Mesenchymal stem cell (in vitro differentiated cells and primary cell): ENCODE results near the gene GRK3.
A peak's percentile ranks its signal among the peaks of the same experiment; 100 is the strongest.

ENCODE experiments used
- DNase-seq: peaks from one replicate; pipeline ENCODE4 v3.0.0-alpha.2; 2013
- H2AFZ ChIP-seq: one replicate; pipeline ENCODE4 v1.6.1; 2013; ENCODE audit warnings: low read depth, mild to moderate bottlenecking, control low read depth, inconsistent platforms, low read length, moderate library complexity
- H2AK5ac ChIP-seq: 2 replicates; pipeline ENCODE4 v1.6.1; 2013; ENCODE audit warnings: low read length, moderate library complexity, mild to moderate bottlenecking, inconsistent platforms; ENCODE audit not compliant: severe bottlenecking
- H2BK120ac ChIP-seq: one replicate; pipeline ENCODE4 v1.6.1; 2013; ENCODE audit warnings: low read depth, mild to moderate bottlenecking, inconsistent platforms, low read length, moderate library complexity
- H2BK12ac ChIP-seq, 2 experiments: one replicate each; pipeline ENCODE4 v1.6.1; 2013; ENCODE audit warnings: inconsistent platforms in 2 of 2, low read length in 2 of 2, mild to moderate bottlenecking in 2 of 2, moderate library complexity in 2 of 2, control low read depth in 1 of 2
- H2BK15ac ChIP-seq: one replicate; pipeline ENCODE4 v1.6.1; 2013; ENCODE audit warnings: mild to moderate bottlenecking, low read depth, inconsistent platforms; ENCODE audit not compliant: poor library complexity, severe bottlenecking
- H2BK5ac ChIP-seq: 2 replicates; pipeline ENCODE4 v1.6.1; 2013; ENCODE audit warnings: low read depth, mild to moderate bottlenecking, low read length, control low read depth, inconsistent platforms; ENCODE audit not compliant: poor library complexity, severe bottlenecking
- H3K14ac ChIP-seq, 2 experiments: one replicate each; pipeline ENCODE4 v1.6.1; 2013; ENCODE audit warnings: inconsistent platforms in 2 of 2, low read length in 2 of 2, control low read depth in 1 of 2, mild to moderate bottlenecking in 1 of 2, moderate library complexity in 1 of 2
- H3K18ac ChIP-seq, 2 experiments: one replicate each; pipeline ENCODE4 v1.6.1; 2013; ENCODE audit warnings: inconsistent platforms in 2 of 2, low read length in 2 of 2, control low read depth in 1 of 2, low read depth in 1 of 2, mild to moderate bottlenecking in 1 of 2
- H3K23ac ChIP-seq, 2 experiments: one replicate each; pipeline ENCODE4 v1.6.1; 2013; ENCODE audit warnings: inconsistent platforms in 2 of 2, low read length in 2 of 2, mild to moderate bottlenecking in 2 of 2, moderate library complexity in 2 of 2, control low read depth in 1 of 2
- H3K27ac ChIP-seq: 2 replicates; pipeline ENCODE4 v1.5.1; 2013; ENCODE audit warnings: mild to moderate bottlenecking, moderate library complexity, low read length, control low read depth, inconsistent platforms; ENCODE audit not compliant: poor library complexity, severe bottlenecking
- H3K27me3 ChIP-seq, 2 experiments: 2 replicates each; pipeline versions ENCODE4 v1.6.1 to v1.7.0; 2013; ENCODE audit warnings: low read length in 2 of 2, mild to moderate bottlenecking in 2 of 2, moderate library complexity in 2 of 2, control low read depth in 1 of 2, inconsistent platforms in 1 of 2; ENCODE audit not compliant: control insufficient read depth in 1 of 2, insufficient read depth in 1 of 2
- H3K36me3 ChIP-seq, 2 experiments: 2 replicates each; pipeline versions ENCODE4 v1.6.1 to v1.7.0; 2013; ENCODE audit warnings: low read length in 2 of 2, control low read depth in 1 of 2, inconsistent platforms in 1 of 2, low read depth in 1 of 2, mild to moderate bottlenecking in 1 of 2; ENCODE audit not compliant: insufficient read depth in 2 of 2, control insufficient read depth in 1 of 2
- H3K4ac ChIP-seq, 2 experiments: one replicate each; pipeline ENCODE4 v1.6.1; 2013; ENCODE audit warnings: inconsistent platforms in 2 of 2, low read length in 2 of 2, mild to moderate bottlenecking in 2 of 2, moderate library complexity in 2 of 2, control low read depth in 1 of 2, low read depth in 1 of 2
- H3K4me1 ChIP-seq: 2 replicates; pipeline ENCODE4 v1.6.1; 2013; ENCODE audit warnings: low read depth, low read length, control low read depth; ENCODE audit not compliant: control insufficient read depth, insufficient read depth
- H3K4me2 ChIP-seq: 2 replicates; pipeline ENCODE4 v1.6.1; 2013; ENCODE audit warnings: low read length, mild to moderate bottlenecking, inconsistent platforms; ENCODE audit not compliant: poor library complexity, severe bottlenecking
- H3K4me3 ChIP-seq, 2 experiments: 2 replicates each; pipeline versions ENCODE4 v1.5.1 to v1.7.0; 2013; ENCODE audit warnings: low read length in 2 of 2, mild to moderate bottlenecking in 2 of 2, control low read depth in 1 of 2, low read depth in 1 of 2; ENCODE audit not compliant: insufficient read depth in 1 of 2
- H3K79me1 ChIP-seq: replicated peaks from 2 replicates; pipeline ENCODE4 v1.6.1; 2013; ENCODE audit warnings: mild to moderate bottlenecking, control low read depth, low read length, inconsistent platforms; ENCODE audit not compliant: poor library complexity, severe bottlenecking
- H3K9ac ChIP-seq: 2 replicates; pipeline ENCODE4 v1.7.0; 2013; ENCODE audit warnings: mild to moderate bottlenecking, low read length, moderate library complexity
- H3K9me3 ChIP-seq: 2 replicates; pipeline ENCODE4 v1.7.0; 2013; ENCODE audit warnings: mild to moderate bottlenecking, low read length; ENCODE audit not compliant: control insufficient read depth
- H4K8ac ChIP-seq: one replicate; pipeline ENCODE4 v1.6.1; 2013; ENCODE audit warnings: inconsistent platforms, mild to moderate bottlenecking, low read length, moderate library complexity
- H4K91ac ChIP-seq: one replicate; pipeline ENCODE4 v1.6.1; 2013; ENCODE audit warnings: mild to moderate bottlenecking, low read length, inconsistent platforms
- WGBS: methylation state at CpG from one replicate; pipeline ENCODE4 v1.1.7; 2013; ENCODE audit warnings: mixed read lengths; 5-methylcytosine and 5-hydroxymethylcytosine counted together

Gene GRK3

GRCh38 chr22:25728071-25728470 is 163.6 kb downstream of the GRK3 start:
- Histone ChIP-seq H3K23ac (no peak overlapping the region), H2BK120ac (no peak overlapping the region), H3K36me3 (no peaks in the 10 kb centered on the region), H3K9ac (no peak overlapping the region), H3K14ac (no peak overlapping the region), H2BK12ac (no peak overlapping the region), H3K9me3 (no peaks in the 10 kb centered on the region), H3K79me1 (no peaks in the 10 kb centered on the region), H3K4me1 (no peaks in the 10 kb centered on the region), H3K4me3 (no peak overlapping the region), H4K91ac (no peak overlapping the region), H3K4me2 (no peak overlapping the region), H2AK5ac (no peak overlapping the region), H3K18ac (no peak overlapping the region), H3K27ac (no peak overlapping the region), H2AFZ (no peak overlapping the region), H3K27me3 (peaks cover 9 to 19% of the 10 kb centered on the region in 2 experiments), H4K8ac (no peak overlapping the region), H3K4ac (no peak overlapping the region), H2BK5ac (no peak overlapping the region), H2BK15ac (no peak overlapping the region)
- WGBS: 91% methylated on average over 7 of the region's 7 CpGs
- DNase-seq: no peak

GRCh38 chr22:25729016-25729995 is 164.8 kb downstream of the GRK3 start:
- no peak overlapping the region for H2BK15ac ChIP-seq
- H3K18ac ChIP-seq: no peak overlapping the region
- no peaks in the 10 kb centered on the region for H3K4me1 ChIP-seq
- 85% methylated on average over 17 of the region's 19 CpGs for WGBS
- H4K91ac ChIP-seq: no peak overlapping the region
- H4K8ac ChIP-seq: no peak overlapping the region
- no peak overlapping the region for H2BK12ac ChIP-seq
- H3K9me3 ChIP-seq: no peaks in the 10 kb centered on the region
- H3K23ac ChIP-seq: peak overlapping the region in 1 of 2 experiments; percentile 17
- H3K4me3 ChIP-seq: no peak overlapping the region
- no peak overlapping the region for H2BK5ac ChIP-seq
- H3K9ac ChIP-seq: no peak overlapping the region
- H3K4me2 ChIP-seq: no peak overlapping the region
- H2AK5ac ChIP-seq: no peak overlapping the region
- H3K27ac ChIP-seq: no peak overlapping the region
- H3K36me3 ChIP-seq: no peaks in the 10 kb centered on the region
- no peaks in the 10 kb centered on the region for H3K79me1 ChIP-seq
- DNase-seq: no peak
- H3K27me3 ChIP-seq: peaks cover 12 to 19% of the 10 kb centered on the region in 2 experiments
- no peak overlapping the region for H2AFZ ChIP-seq
- no peak overlapping the region for H3K4ac ChIP-seq
- H3K14ac ChIP-seq: peak overlapping the region in 1 of 2 experiments; percentile 22
- no peak overlapping the region for H2BK120ac ChIP-seq

- H3K79me1 ChIP-seq: no peaks in the 10 kb centered on the region
- H2AK5ac ChIP-seq: no peak overlapping the region
- no peak overlapping the region for H3K4me3 ChIP-seq
- H3K4ac ChIP-seq: no peak overlapping the region
- no peak overlapping the region for H2BK15ac ChIP-seq
- H3K4me2 ChIP-seq: no peak overlapping the region
- no peaks in the 10 kb centered on the region for H3K9me3 ChIP-seq
- H3K4me1 ChIP-seq: no peaks in the 10 kb centered on the region
- H3K27me3 ChIP-seq: peaks cover 8 to 20% of the 10 kb centered on the region in 2 experiments
- no peak overlapping the region for H3K23ac ChIP-seq
- H4K91ac ChIP-seq: no peak overlapping the region
- no peak overlapping the region for H3K14ac ChIP-seq
- H3K36me3 ChIP-seq: no peaks in the 10 kb centered on the region
- no peak overlapping the region for H2BK12ac ChIP-seq
- H2BK5ac ChIP-seq: no peak overlapping the region
- no peak overlapping the region for H2BK120ac ChIP-seq
- no peak overlapping the region for H3K18ac ChIP-seq
- no peak overlapping the region for H4K8ac ChIP-seq
- 100% methylated on average over 1 of the region's 2 CpGs for whole genome bisulfite sequencing
- no peak overlapping the region for H3K9ac ChIP-seq
- H2AFZ ChIP-seq: no peak overlapping the region
- H3K27ac ChIP-seq: no peak overlapping the region
- no peak for DNase-seq
Observed at GRCh38 chr22:25735650-25736049, 171.2 kb downstream of the GRK3 start.

- no peak overlapping the region for H3K18ac ChIP-seq
- H3K4me2 ChIP-seq: no peak overlapping the region
- no peak overlapping the region for H3K27ac ChIP-seq
- no peak overlapping the region for H3K9ac ChIP-seq
- H3K23ac ChIP-seq: no peak overlapping the region
- no peaks in the 10 kb centered on the region for H3K4me1 ChIP-seq
- no peak overlapping the region for H2AFZ ChIP-seq
- 78% methylated on average over 5 of the region's 9 CpGs for WGBS
- H2BK15ac ChIP-seq: no peak overlapping the region
- no peaks in the 10 kb centered on the region for H3K9me3 ChIP-seq
- no peak overlapping the region for H2BK12ac ChIP-seq
- H3K79me1 ChIP-seq: no peaks in the 10 kb centered on the region
- H3K14ac ChIP-seq: no peak overlapping the region
- no peak overlapping the region for H4K91ac ChIP-seq
- DNase-seq: no peak
- H3K36me3 ChIP-seq: no peaks in the 10 kb centered on the region
- no peak overlapping the region for H2BK5ac ChIP-seq
- no peak overlapping the region for H2BK120ac ChIP-seq
- peaks cover 8 to 20% of the 10 kb centered on the region in 2 experiments for H3K27me3 ChIP-seq
- H3K4ac ChIP-seq: no peak overlapping the region
- H4K8ac ChIP-seq: no peak overlapping the region
- no peak overlapping the region for H3K4me3 ChIP-seq
- no peak overlapping the region for H2AK5ac ChIP-seq
Observed at GRCh38 chr22:25736378-25737011, 172.0 kb downstream of the GRK3 start.
